Karpas-422 (cell line): ENCODE measurements around the gene SVOP. TPM values are rescaled to one million over a fixed set of nuclear protein-coding genes. Genes with fewer than 3 reads are reported as not detected.

Experiments
- DNase-seq: peaks from one replicate; pipeline ENCODE4 v3.0.0-alpha.2; 2015
- H2AFZ ChIP-seq: fragments of 200-600 bp; sonication (generic); 2 replicates; pipeline ENCODE4 v1.6.1; 2014; ENCODE audit warnings: antibody characterized with exemption, low read length, mixed read lengths
- H3K27ac ChIP-seq: fragments of 200-600 bp; sonication (generic); 2 replicates; pipeline ENCODE4 v1.5.1; 2014; ENCODE audit warnings: mild to moderate bottlenecking, low read length, moderate library complexity
- H3K27me3 ChIP-seq: fragments of 200-600 bp; sonication (generic); 2 replicates; pipeline ENCODE4 v1.6.1; 2014; ENCODE audit warnings: low read length, mixed read lengths
- H3K36me3 ChIP-seq: fragments of 200-600 bp; sonication (generic); 2 replicates; pipeline ENCODE4 v1.6.1; 2014; ENCODE audit warnings: low read length, mixed read lengths; ENCODE audit not compliant: insufficient read depth
- H3K4me1 ChIP-seq: fragments of 200-600 bp; sonication (generic); 2 replicates; pipeline ENCODE4 v1.6.1; 2014; ENCODE audit warnings: mild to moderate bottlenecking, low read length, mixed read lengths
- H3K4me2 ChIP-seq: fragments of 200-600 bp; sonication (generic); 2 replicates; pipeline ENCODE4 v1.6.1; 2014; ENCODE audit warnings: low read length, low read depth, mild to moderate bottlenecking; ENCODE audit not compliant: poor library complexity, severe bottlenecking
- H3K4me3 ChIP-seq: fragments of 200-600 bp; sonication (generic); 2 replicates; pipeline ENCODE4 v1.5.1; 2014; ENCODE audit warnings: mild to moderate bottlenecking, antibody characterized with exemption, low read length, mixed read lengths
- H3K79me2 ChIP-seq: fragments of 200-600 bp; sonication (generic); 2 replicates; pipeline ENCODE4 v1.6.1; 2014; ENCODE audit warnings: mild to moderate bottlenecking, low read length, mixed read lengths
- H3K9ac ChIP-seq: fragments of 200-600 bp; sonication (generic); 2 replicates; pipeline ENCODE4 v1.6.0; 2014; ENCODE audit warnings: low read length
- H3K9me2 ChIP-seq: fragments of 200-600 bp; sonication (generic), shearing (Covaris generic); replicated peaks from 2 replicates; pipeline ENCODE4 v1.6.0; 2014; ENCODE audit warnings: mild to moderate bottlenecking, low read length, moderate library complexity; ENCODE audit not compliant: insufficient read depth
- H3K9me3 ChIP-seq: fragments of 300-700, 200-600 bp; sonication (generic); 2 replicates; pipeline ENCODE4 v1.6.1; 2014; ENCODE audit warnings: low read length, mixed read lengths
- H4K20me1 ChIP-seq: fragments of 200-600 bp; sonication (generic); 2 replicates; pipeline ENCODE4 v1.6.1; 2014; ENCODE audit warnings: mild to moderate bottlenecking, antibody characterized with exemption, low read length, low read depth; ENCODE audit not compliant: insufficient read depth
- total RNA-seq: library from RNA; depleted of rRNA; stranded (reverse); fragments of >200 nt; shearing (Covaris generic); gene quantifications from 2 replicates; pipeline ENCODE4 v1.2.3, GENCODE V29; 2014; ENCODE audit warnings: low replicate concordance

The SVOP gene
- total RNA-seq, 1 experiment from 2014 or later, result not detected

DNA sequence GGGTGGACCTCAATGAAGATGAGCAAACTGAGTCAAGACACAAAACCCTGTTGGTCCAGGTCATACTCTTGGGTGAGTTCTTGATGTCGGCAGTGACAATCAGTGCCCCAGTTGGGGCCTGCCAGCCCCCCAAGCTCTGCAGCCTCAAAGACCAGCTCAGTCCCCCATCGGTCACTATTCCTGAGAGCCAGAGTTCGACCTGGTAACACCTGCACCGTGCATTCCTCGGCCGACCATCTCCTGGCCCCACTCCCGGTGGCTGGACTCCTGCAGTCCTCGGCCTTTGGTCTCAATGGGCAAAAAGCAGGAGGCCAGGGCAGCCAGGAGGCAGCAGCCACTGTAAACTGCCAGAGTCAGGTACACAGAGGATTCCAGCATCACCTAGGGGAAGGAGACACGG lies 108.5 kb downstream of the SVOP start:
- Histone ChIP-seq H2AFZ (no peak overlapping the region), H3K36me3 (no peaks in the 10 kb centered on the region), H3K9me3 (no peaks in the 10 kb centered on the region), H3K4me3 (no peak overlapping the region), H3K9me2 (no peaks in the 10 kb centered on the region), H3K27ac (no peak overlapping the region), H4K20me1 (no peaks in the 10 kb centered on the region), H3K27me3 (no peaks in the 10 kb centered on the region), H3K9ac (no peak overlapping the region), H3K79me2 (no peaks in the 10 kb centered on the region), H3K4me1 (no peaks in the 10 kb centered on the region), H3K4me2 (no peak overlapping the region)
- DNase-seq, result no peak

DNA sequence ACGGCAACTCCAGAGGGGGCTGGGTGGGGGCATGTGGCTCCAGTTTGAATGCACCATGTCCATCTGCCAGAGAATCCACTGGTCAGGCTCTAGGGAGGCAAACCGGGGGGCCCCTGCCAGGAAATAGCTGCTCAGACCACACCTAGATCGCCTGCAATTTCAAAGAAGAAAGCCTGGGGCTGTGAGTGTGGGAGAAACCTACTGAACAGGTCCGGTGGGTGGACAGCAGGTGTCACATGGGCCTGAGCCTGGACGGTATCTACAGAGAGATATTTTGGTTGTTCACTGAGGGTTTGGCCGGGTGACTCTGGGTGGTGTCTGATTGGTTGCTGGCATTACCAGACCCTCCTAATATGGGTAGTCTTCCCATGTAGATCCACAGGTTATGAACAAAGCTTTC lies 109.0 kb downstream of the SVOP start:
- H3K36me3 ChIP-seq, result no peaks in the 10 kb centered on the region
- no peak overlapping the region for H3K4me2 ChIP-seq
- H4K20me1 ChIP-seq, result no peaks in the 10 kb centered on the region
- no peaks in the 10 kb centered on the region for H3K9me2 ChIP-seq
- H3K9me3 ChIP-seq, result no peaks in the 10 kb centered on the region
- H3K27ac ChIP-seq, result no peak overlapping the region
- H3K79me2 ChIP-seq, result no peaks in the 10 kb centered on the region
- H3K4me3 ChIP-seq, result no peak overlapping the region
- no peaks in the 10 kb centered on the region for H3K27me3 ChIP-seq
- H2AFZ ChIP-seq, result no peak overlapping the region
- H3K9ac ChIP-seq, result no peak overlapping the region
- DNase-seq, result no peak
- H3K4me1 ChIP-seq, result no peaks in the 10 kb centered on the region

DNA sequence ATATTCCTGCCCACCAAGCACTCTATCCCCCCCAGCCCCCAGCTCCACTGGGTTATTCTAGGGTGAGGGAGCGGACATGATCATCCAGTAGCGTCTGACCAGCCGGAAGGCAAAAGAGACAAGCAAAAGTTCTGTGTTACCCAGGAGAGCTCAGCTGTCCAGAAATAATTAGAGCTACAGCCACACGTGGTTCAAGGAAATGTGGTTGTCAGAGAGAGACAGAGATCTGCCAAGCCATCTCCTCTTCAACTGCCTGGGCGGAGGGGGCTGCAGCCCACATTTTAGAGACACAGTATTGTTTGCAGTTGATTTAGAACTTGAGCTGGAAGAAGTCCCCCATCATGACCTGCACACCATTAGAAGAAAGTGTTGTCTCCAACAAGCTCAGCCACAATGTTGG lies 110.5 kb downstream of the SVOP start:
- Histone ChIP-seq H3K4me3 (no peak overlapping the region), H3K36me3 (no peaks in the 10 kb centered on the region), H3K79me2 (no peaks in the 10 kb centered on the region), H3K9ac (no peak overlapping the region), H3K4me1 (no peaks in the 10 kb centered on the region), H3K27me3 (no peaks in the 10 kb centered on the region), H2AFZ (no peak overlapping the region), H3K4me2 (no peak overlapping the region), H3K27ac (no peak overlapping the region), H3K9me3 (no peaks in the 10 kb centered on the region), H3K9me2 (no peaks in the 10 kb centered on the region), H4K20me1 (no peaks in the 10 kb centered on the region)
- DNase-seq, result no peak

DNA sequence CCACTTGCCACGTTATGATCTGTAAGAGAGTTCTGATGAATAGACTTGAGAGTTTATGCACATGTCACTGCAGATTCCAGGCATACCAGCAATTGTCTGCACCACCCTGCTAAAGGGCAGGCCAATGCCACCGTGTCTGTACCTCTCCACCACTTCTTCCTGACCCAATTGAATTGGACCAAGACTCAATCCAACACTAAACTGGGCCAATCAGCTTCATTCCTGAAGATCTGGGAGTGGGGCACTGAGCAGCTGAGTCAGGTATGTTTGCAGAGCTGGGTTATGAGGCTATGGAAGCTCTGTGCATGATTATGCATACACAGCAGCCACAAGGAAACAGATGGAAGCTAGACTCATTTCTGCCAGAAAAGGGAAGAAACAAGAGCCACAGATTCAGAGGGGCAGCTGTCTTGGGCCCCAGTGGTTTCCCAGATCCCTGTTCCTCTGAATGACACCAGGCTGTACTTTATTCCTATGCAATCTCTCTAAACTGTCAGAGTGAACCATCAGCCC lies 113.0 kb downstream of the SVOP start:
- Histone ChIP-seq H3K4me3 (no peak overlapping the region), H3K9ac (no peak overlapping the region), H3K4me2 (no peak overlapping the region)

DNA sequence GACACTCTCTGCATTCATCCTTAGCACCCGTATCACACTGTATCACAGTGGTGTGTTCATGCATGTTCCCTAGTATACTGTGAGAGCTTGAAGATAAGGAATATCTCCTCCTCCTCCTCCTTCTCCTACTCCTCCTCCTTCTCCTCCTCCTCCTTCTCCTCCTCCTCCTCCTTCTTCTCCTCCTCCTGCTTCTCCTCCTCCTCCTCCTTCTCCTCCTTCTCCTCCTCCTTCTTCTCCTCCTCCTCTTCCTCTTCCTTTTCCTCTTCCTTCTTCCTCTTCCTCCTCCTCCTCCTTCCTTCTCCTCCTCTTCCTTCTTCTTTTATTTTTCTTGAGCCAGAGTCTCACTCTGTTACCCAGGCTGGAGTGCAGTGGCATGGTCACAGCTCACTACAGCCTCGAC lies 113.9 kb downstream of the SVOP start:
- no peak for DNase-seq
- Histone ChIP-seq H3K9ac (no peak overlapping the region), H3K79me2 (no peaks in the 10 kb centered on the region), H3K9me2 (no peaks in the 10 kb centered on the region), H3K27ac (no peak overlapping the region), H3K4me2 (no peak overlapping the region), H3K4me3 (no peak overlapping the region), H3K4me1 (no peaks in the 10 kb centered on the region), H3K9me3 (no peaks in the 10 kb centered on the region), H4K20me1 (no peaks in the 10 kb centered on the region), H2AFZ (no peak overlapping the region), H3K27me3 (no peaks in the 10 kb centered on the region), H3K36me3 (no peaks in the 10 kb centered on the region)

More for the DNA sequence above, 113.0 kb downstream of the SVOP start:
- Histone ChIP-seq H3K4me1 (no peaks in the 10 kb centered on the region), H3K9me3 (no peaks in the 10 kb centered on the region), H3K27me3 (no peaks in the 10 kb centered on the region), H3K79me2 (no peaks in the 10 kb centered on the region), H4K20me1 (no peaks in the 10 kb centered on the region), H3K27ac (no peak overlapping the region), H3K9me2 (no peaks in the 10 kb centered on the region), H3K36me3 (no peaks in the 10 kb centered on the region), H2AFZ (no peak overlapping the region)
- no peak for DNase-seq

DNA sequence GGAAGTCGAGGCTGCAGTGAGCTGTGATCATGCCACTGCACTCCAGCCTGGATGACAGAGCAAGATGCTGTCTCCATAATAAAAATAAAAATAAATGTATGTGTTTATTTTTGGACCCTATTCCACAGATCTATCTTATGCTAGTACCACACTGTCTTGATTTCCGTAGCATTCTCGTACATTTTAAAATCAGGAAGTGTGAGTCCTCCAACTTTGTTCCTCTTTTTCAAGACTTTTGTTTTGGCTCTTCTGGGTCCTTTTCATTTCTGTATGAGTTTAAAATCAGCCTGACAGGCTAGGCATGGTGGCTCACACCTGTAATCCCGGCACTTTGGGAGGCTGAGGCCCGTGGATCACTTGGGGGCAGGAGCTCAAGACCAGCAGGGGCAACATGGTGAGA lies 115.1 kb downstream of the SVOP start:
- H3K36me3 ChIP-seq, result no peaks in the 10 kb centered on the region
- H3K9ac ChIP-seq, result no peak overlapping the region
- H3K9me2 ChIP-seq, result no peaks in the 10 kb centered on the region
- H3K4me1 ChIP-seq, result no peaks in the 10 kb centered on the region
- no peaks in the 10 kb centered on the region for H3K27me3 ChIP-seq
- peak; percentile 57 for DNase-seq
- H2AFZ ChIP-seq, result no peak overlapping the region
- no peak overlapping the region for H3K4me3 ChIP-seq
- H4K20me1 ChIP-seq, result no peaks in the 10 kb centered on the region
- H3K4me2 ChIP-seq, result no peak overlapping the region
- H3K9me3 ChIP-seq, result no peaks in the 10 kb centered on the region
- no peaks in the 10 kb centered on the region for H3K79me2 ChIP-seq
- no peak overlapping the region for H3K27ac ChIP-seq

DNA sequence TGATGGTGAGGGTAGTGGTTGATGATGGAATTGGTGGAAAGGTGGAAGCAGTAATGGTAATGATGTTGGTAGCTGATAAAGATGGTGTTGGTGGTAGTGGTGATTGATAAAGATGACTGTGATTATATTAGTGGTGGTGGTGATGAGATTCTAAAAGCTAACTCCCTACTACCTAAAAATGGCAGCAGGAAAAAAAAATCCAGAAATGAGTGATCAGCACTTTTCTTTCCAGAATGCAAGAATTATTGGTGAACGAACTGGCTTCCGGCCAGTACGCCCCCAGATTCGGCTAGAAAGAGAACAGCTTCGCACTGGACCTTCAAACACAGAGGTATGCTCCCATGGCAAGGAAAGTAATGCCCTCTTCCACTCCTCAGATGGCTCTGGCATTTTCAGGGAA lies 121.7 kb downstream of the SVOP start:
- no peaks in the 10 kb centered on the region for H3K79me2 ChIP-seq
- H3K9me3 ChIP-seq, result no peaks in the 10 kb centered on the region
- no peaks in the 10 kb centered on the region for H3K36me3 ChIP-seq
- H3K9ac ChIP-seq, result no peak overlapping the region
- no peak overlapping the region for H3K4me3 ChIP-seq
- no peak overlapping the region for H3K4me2 ChIP-seq
- no peaks in the 10 kb centered on the region for H3K9me2 ChIP-seq
- H3K27me3 ChIP-seq, result no peaks in the 10 kb centered on the region; the same call in 1 of the 2 replicates
- no peak overlapping the region for H3K27ac ChIP-seq
- no peaks in the 10 kb centered on the region for H3K4me1 ChIP-seq
- DNase-seq, result no peak
- no peaks in the 10 kb centered on the region for H4K20me1 ChIP-seq
- no peak overlapping the region for H2AFZ ChIP-seq

DNA sequence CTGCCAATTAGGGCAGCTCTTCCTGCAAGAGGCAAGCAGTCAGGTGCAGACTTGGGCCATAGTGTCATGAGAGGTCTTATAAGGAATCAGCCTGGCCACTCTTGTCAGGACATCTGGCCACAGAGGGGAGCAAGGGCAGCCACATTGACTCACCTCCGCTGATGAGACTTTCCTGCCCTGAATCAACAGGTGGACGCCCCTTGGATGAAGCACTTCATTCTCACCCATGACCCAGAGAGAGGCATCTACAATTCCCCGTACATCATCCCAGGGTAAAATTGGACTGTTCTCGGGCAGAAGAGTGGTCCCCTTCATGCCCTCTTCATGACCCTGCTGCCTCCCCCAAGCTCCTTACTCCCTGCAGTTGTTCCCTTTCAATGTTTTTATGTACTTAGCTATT lies 124.1 kb downstream of the SVOP start:
- Histone ChIP-seq H3K4me3 (no peak overlapping the region), H3K4me2 (no peak overlapping the region), H3K9ac (no peak overlapping the region), H3K4me1 (no peaks in the 10 kb centered on the region), H2AFZ (no peak overlapping the region), H3K36me3 (no peaks in the 10 kb centered on the region), H3K9me3 (no peaks in the 10 kb centered on the region), H3K27me3 (no peaks in the 10 kb centered on the region; the same call in 1 of the 2 replicates), H4K20me1 (no peaks in the 10 kb centered on the region), H3K79me2 (no peaks in the 10 kb centered on the region), H3K27ac (no peak overlapping the region), H3K9me2 (no peaks in the 10 kb centered on the region)
- DNase-seq, result no peak

DNA sequence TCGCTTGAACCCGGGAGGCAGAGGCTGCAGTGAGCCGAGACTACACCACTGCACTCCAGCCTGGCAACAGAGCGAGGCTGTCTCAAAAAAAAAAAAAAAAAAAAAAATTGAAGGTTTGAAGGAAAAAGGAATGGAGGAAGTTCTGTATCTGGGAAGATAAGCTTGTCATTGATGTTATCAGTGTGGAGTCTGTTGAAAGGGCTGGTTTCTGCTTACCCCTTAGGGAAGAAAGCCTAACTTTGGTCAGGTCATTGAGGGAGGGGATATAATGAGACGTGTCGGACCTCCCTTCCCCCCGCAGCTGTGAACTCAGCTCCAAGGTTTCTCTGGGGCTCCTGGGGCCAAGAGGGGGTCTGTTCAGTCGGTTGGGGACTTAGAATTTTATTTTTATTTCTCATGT lies 124.5 kb downstream of the SVOP start:
- Histone ChIP-seq H3K27me3 (no peaks in the 10 kb centered on the region; the same call in 1 of the 2 replicates), H3K79me2 (no peaks in the 10 kb centered on the region), H2AFZ (no peak overlapping the region), H3K4me3 (no peak overlapping the region), H3K9me2 (no peaks in the 10 kb centered on the region), H3K36me3 (no peaks in the 10 kb centered on the region), H4K20me1 (no peaks in the 10 kb centered on the region), H3K9me3 (no peaks in the 10 kb centered on the region), H3K9ac (no peak overlapping the region), H3K27ac (no peak overlapping the region), H3K4me1 (no peaks in the 10 kb centered on the region), H3K4me2 (no peak overlapping the region)
- no peak for DNase-seq
